SKM-1 treated with dmso at 0.1 percent for 144 hours (cell line): ENCODE results near the gene AUTS2.

Experiments used
- DNase-seq: peaks from one replicate; lab custom pipeline; 2025; ENCODE audit not compliant: unreplicated experiment; lab: John Stamatoyannopoulos, UW

The AUTS2 gene

GRCh38 chr7:69654849-69655707 is 56.8 kb downstream of the AUTS2 start:
- DNase-seq = no peak

GRCh38 chr7:69656077-69656476 is 57.8 kb downstream of the AUTS2 start:
- DNase-seq = no peak

- no peak for DNase-seq
Measured at GRCh38 chr7:69656890-69657289, 58.6 kb downstream of the AUTS2 start.

GRCh38 chr7:69657331-69657730 is 59.1 kb downstream of the AUTS2 start:
- DNase-seq = no peak

DNA sequence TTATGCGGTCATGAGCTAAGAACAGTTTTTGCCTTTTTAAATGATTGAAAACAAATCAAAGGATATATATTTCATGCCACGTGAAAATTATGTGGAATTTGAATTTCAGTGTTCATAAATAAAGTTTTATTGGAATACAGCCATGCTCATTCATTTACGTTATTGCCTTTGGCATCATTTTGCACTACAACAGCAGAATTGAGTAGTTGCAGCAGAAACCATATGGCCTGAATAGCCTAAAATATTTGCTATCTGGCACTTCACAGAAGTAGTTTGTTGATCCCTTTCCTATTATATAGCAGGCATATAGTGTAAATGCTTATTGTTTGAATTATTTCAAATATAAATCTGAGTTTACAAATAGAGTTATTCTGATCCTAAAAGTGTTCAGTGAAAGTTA is 59.7 kb downstream of the AUTS2 start:
- DNase-seq = no peak

DNA sequence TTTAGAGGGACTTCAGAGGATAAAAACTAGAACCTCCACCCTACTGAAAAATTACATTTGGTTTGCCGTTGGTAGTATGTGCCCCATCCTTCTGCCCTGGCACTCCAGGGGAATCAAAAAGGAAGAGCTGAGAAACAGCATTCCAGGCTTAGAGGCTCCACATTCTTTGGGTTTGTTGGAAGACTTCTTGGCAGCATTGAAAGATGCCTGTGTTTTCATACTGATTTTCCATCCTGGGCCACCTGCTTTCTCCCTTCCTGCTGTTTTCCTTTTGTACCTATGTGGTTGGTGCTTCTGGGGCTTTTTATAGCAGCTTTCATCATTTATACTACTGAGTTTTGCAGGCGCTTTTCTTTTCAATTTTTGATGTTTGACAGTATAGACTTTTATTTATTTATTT is 61.7 kb downstream of the AUTS2 start:
- no peak for DNase-seq

- no peak for DNase-seq
Measured at GRCh38 chr7:69661342-69661741, 63.1 kb downstream of the AUTS2 start.

GRCh38 chr7:69663911-69664832 is 65.9 kb downstream of the AUTS2 start:
- DNase-seq = no peak

GRCh38 chr7:69665369-69665768 is 67.1 kb downstream of the AUTS2 start:
- no peak for DNase-seq

DNA sequence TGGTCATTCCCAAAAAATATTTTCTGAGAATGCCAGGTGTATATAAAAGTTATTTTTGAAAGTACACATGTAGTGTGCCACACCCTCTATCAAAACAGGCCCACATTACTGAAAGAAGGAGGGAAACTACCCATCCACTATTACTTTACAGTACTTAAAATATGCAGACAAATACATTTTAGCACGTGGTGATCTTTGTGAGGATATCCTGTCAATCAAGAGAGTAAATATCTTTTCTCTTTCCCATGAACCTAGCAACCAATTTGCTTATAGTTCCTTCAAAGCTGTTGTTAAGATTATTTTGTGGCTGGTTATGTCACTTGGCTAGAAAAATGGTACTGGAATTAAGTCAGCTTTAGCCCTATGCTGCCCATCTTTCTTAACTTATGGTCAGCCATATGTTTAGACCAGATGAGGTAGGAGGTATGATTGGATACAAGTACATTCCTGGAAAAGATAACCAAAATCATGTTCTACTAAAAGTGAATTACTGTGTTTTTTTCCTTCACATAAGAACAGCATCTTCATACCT is 70.1 kb downstream of the AUTS2 start:
- no peak for DNase-seq

DNA sequence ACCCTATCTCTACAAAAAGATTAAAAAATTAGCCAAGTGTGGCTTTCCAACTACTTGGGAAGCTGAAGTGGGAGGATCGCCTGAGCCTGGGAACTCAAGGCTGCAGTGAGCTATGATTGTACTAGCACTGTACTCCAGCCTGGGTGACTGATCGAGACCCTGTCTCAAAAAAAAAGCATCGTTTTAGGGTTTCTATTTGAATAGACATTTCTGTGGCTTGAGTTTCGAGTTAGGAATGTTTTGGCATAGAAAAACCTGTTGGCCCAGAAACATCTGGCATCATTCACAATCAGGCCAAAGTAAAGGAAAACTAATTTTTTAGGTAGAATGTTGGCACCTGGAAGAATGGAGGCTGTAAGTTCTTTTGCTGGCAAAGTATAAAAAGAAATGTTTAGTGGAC is 72.4 kb downstream of the AUTS2 start:
- DNase-seq = no peak

- no peak for DNase-seq
Measured at GRCh38 chr7:69673074-69673473, 74.8 kb downstream of the AUTS2 start.

DNA sequence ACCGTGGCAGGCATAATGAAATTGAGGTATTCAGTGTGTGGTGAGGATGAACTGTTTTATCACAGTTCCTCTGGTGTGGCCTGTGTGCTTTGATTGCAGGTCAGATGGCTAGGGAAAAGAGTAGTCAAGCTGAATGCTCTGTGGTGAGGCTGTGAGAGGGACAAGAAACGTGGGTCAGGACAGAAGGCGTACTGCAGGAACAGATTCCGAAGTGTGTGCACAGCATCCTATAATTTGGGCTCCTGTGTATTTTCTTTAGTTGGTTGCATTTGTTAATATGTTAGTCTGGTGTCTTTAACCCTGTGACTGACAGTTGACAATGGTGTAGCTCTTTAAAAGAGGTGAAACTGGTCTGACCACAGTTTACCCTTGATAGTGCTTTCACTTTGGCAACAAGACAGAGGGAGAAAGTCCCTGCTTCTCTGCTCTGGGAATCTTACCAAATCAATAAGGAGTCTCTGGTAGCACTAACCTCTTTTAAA is 76.5 kb downstream of the AUTS2 start:
- no peak for DNase-seq

DNA sequence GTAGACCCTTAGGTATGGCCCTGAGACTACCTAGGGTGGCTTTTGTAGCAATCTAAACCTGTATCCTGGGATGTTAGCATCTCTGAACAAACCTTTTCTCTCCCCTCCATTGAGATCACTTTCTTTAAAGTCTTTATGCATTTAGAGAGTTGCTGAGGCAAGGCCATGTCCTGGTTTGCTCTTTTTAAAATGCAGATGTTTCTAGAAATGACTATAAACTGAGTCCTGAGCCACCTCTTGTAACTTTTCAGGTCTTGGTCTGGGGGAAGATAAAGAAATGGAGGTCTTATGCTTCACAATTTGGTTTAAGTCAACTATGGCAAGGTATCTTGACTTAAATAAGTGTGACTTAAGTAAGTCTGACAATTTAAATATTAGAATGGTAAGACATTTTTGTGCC is 78.0 kb downstream of the AUTS2 start:
- no peak for DNase-seq

DNA sequence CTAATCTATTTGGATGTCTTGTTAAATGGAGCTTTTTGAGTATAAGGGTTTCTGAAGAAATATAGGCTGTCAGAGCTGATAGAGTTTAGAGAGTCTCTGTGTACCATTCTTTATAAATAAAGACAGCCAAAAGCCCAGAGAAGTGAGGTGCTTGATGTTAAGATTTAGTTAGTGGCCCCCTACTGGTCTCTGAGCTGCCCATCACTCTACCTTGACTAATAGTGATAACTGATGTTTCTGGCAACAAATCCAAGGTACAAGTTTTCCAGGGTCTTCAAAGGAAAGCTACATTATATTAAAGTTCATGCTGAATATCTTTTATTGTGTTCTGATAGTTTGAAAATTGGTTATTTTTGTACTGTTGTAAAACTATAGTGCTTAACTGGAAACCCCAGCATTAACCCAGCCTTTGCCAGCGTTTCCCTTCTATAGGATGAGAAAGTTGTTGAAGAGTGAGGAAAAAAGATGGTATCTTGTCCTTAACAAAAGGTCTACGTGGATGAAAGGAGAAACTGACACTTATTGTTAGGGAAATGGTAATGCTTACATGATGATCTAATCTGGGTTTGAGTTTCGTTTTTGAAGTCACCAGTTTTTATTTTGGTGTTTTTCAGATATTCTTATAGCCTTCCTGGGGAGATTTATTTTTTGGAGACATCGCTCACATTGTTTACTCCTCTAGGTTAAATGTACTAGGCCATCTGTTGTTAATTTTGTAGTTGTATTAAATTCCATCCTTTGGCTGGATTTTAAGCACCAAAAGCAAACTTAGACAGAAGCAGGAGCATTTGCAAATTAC is 79.0 kb downstream of the AUTS2 start:
- DNase-seq = no peak

- DNase-seq = no peak
Measured at GRCh38 chr7:69677881-69678493, 79.7 kb downstream of the AUTS2 start.

- DNase-seq = no peak
Measured at GRCh38 chr7:69678494-69679187, 80.4 kb downstream of the AUTS2 start.

- no peak for DNase-seq
Measured at GRCh38 chr7:69681181-69681580, 82.9 kb downstream of the AUTS2 start.

DNA sequence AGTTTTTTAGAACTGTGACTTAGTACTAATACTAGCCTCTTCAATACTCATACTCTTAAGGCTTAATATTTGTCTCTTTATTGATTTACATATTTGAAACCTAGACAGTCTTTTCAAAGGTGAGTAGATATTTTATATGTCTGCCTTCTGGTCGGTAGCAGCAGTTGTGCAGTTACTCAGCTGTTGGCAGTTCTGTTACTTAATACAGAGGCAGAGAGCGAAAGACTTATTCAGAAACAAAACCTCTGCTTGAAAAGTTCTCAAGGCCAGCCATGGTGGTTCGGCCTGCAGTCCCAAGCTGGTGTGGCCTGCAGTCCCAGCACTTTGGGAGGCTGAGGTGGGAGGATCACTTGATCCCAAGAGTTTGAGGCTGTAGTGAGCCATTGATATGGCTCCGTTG is 84.2 kb downstream of the AUTS2 start:
- peak; percentile 46 for DNase-seq

DNA sequence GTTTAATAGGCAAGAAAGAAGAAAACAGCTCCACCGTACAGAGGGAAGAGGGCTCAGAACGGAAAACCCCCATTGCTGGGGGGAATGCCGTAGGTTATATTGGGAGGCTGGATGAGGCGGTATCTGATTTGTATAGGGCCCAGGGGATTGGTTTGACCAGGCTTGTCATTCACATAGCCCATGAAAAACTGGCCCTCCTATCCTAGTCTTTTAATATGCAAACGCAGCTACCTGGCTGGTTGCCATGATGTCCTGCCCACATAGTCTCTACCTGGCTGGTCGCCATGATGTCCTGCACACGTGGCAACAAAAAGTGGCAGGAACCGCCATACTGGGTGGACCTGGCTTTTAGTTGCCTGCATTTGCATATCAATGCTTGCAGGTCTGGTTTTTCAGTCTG is 84.7 kb downstream of the AUTS2 start:
- no peak for DNase-seq
